SK-N-SH (cell line): Measurements from ENCODE around the gene TTC38.

Experiments used
- CTCF ChIP-seq: fragments of 200-600 bp; sonication (generic); IDR thresholded peaks from 2 replicates; pipeline ENCODE4 v1.6.1; 2017; ENCODE audit warnings: antibody characterized with exemption, mild to moderate bottlenecking, moderate library complexity
- JUND ChIP-seq: IDR thresholded peaks from 2 replicates; pipeline ENCODE4 v1.4.0; 2012
- MAX ChIP-seq: IDR thresholded peaks from 2 replicates; pipeline ENCODE4 v1.4.0; 2012; ENCODE audit warnings: low read depth

GRCh38 chr22:46290843-46291785 lies 23.3 kb downstream of the TTC38 start:
- TF ChIP-seq CTCF = no peak
- no peak for TF ChIP-seq MAX
- TF ChIP-seq JUND = no peak
